Measurements from ENCODE around the gene CHN2.

The CHN2 gene

DNA sequence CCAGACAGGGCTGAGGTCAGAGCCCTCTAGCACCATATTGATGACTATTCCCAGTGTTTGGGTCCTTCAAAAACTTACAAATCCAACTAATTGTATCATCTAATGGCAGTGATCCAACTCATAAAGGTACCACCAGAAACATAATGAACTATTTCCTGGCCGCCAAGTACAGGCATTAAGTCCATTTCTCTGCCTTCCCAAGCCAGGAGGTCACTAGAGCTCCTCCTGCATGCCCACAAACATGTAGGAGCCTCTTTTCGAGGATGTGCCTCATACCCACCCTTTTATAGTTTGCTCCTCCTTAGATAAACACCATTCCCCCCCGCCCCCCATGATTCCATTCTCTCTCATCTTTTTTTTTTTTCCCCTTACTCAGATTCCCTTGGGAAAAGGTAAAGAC is 91.3 kb downstream of the CHN2 start:
- H3K4me3 ChIP-seq (ENCODE audit: low read depth, low read length), result no peak overlapping the region
- no peak for TF ChIP-seq CTCF (IDR thresholded peaks at IDR 0.05; ENCODE audit: low read depth, low read length)
- no peak for TF ChIP-seq POLR2A (IDR thresholded peaks at IDR 0.05; ENCODE audit: extremely low read depth, insufficient read length)
- TF ChIP-seq, protein P1, sequence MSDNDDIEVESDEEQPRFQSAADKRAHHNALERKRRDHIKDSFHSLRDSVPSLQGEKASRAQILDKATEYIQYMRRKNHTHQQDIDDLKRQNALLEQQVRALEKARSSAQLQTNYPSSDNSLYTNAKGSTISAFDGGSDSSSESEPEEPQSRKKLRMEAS (IDR thresholded peaks at IDR 0.05; ENCODE audit: low read depth, low read length), result no peak
- TF ChIP-seq MYC (IDR thresholded peaks at IDR 0.05; ENCODE audit: low read depth, low read length), result no peak
- no peak for DNase-seq (ENCODE audit: low read depth)

DNA sequence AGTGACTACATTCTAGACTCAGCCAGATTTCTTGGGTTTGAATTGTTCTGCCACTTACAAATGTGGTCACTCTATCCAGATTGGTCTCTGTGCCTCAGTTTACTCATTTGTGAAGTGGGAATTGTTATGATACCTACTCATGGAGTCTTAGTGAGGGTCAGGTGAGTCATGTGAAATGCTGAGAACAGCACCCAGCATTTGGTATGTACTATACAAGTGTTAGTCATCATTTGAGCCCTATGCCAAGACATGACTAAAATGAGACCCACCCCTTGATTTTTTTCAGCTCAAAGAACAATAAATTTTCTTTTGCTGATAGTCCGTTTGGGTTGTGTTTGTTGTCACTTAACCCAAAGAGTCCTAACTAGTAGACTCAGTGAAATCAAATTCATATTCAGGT is 92.8 kb downstream of the CHN2 start:
- no peak for DNase-seq (ENCODE audit: low read depth)
- no peak overlapping the region for H3K4me3 ChIP-seq (ENCODE audit: low read depth, low read length)
- TF ChIP-seq, protein P1 (IDR thresholded peaks at IDR 0.05; ENCODE audit: low read depth, low read length), result no peak

DNA sequence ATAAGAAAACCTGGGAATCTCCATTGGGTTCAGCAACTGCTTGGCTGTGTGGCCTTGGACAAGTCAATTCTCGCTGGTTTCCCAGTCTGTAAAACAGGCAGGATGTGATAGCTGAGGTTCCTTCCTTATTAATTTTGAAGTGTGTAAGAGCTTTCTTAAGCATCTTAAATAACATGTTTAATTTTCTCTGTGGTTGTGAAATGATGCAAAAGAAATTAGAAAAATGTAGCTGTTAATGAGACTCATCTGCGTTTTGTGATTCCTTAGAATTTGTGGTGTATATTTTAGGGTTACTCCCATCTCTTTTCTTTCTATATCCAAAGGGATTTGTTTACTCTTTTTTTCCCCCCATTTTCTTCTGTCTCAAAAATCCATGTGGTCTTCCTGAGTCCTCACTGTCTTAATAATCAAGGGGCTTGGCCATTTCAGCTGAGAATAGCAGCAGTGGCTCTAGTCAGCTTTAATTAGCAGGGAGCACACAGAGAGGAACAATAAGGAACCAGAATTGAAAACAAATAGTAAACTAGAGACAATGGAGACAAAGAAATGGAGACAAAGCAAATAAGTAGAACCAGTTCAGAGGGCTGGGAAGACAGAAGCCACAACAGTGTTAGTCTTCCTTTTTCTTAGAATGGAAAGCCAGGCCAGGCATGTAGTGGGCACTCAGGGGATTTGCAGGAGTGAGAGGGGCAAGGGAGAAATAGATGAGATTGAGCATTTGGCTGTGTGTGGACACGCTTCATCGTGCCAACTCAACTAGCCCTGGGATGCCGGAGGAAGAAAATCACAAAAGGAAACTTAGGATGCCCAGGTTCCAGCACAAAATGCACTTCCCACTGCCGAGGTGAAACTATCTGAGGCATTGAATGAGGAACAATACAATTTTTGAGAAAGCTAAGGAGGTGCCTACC is 93.9 kb downstream of the CHN2 start:
- H3K4me3 ChIP-seq (ENCODE audit: low read depth, low read length), result no peak overlapping the region
- TF ChIP-seq, protein P1 (IDR thresholded peaks at IDR 0.05; ENCODE audit: low read depth, low read length), result no peak
- TF ChIP-seq MYC (IDR thresholded peaks at IDR 0.05; ENCODE audit: low read depth, low read length), result no peak
- no peak for DNase-seq (ENCODE audit: low read depth)

DNA sequence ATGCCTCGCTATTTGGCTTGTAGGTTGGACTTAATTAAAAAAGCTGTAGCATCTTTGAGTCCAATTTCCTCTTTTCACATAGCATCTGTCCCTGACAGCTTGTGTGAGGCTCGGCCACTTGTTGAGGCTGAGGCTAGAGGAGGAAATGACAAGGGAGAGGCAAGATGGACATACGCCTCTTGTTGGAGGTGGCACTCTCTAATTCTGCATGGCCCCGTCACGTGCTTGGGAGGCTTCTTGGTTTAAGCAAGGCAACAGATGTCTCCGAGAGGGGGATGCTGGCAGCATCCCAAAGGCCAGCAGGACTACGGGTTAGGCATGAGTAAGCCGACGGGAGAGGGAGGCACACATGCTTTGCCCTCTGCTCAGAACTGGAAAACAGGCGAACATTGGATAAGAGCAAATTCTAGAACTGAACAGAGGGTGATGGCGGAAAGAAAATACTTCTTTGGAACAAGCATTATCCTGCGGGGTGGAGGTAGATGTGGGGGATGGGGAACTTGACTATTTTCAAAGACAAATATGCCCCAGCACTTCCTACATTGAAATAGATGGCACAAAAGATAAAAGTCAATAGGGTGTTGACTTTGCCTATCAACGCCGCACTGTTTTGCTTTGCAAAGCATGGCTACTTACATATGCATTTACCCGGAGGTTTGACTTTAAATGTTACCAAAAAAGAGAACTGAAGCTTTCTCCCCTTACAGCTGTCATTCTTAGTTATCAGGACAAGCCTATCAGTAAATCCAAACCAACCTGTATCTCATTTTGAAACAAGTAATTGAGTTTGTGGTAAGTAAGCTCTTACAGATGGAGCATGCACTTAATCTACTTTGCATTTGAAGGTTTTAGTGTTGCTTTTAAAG is 94.8 kb downstream of the CHN2 start:
- DNase-seq (ENCODE audit: low read depth), result peak; percentile 39
- H3K4me3 ChIP-seq (ENCODE audit: low read depth, low read length), result no peak overlapping the region
- TF ChIP-seq POLR2A (IDR thresholded peaks at IDR 0.05; ENCODE audit: extremely low read depth, insufficient read length), result no peak
- TF ChIP-seq MYC (IDR thresholded peaks at IDR 0.05; ENCODE audit: low read depth, low read length), result no peak
- TF ChIP-seq, protein P1 (IDR thresholded peaks at IDR 0.05; ENCODE audit: low read depth, low read length), result no peak
- TF ChIP-seq CTCF (IDR thresholded peaks at IDR 0.05; ENCODE audit: low read depth, low read length), result no peak

GRCh38 chr7:29290829-29291228 is 96.3 kb downstream of the CHN2 start:
- DNase-seq (ENCODE audit: low read depth), result no peak
- TF ChIP-seq, protein P1 (IDR thresholded peaks at IDR 0.05; ENCODE audit: low read depth, low read length), result no peak
- TF ChIP-seq CTCF (IDR thresholded peaks at IDR 0.05; ENCODE audit: low read depth, low read length) (no peak), POLR2A (IDR thresholded peaks at IDR 0.05; ENCODE audit: extremely low read depth, insufficient read length) (no peak), MYC (IDR thresholded peaks at IDR 0.05; ENCODE audit: low read depth, low read length) (no peak)
- H3K4me3 ChIP-seq (ENCODE audit: low read depth, low read length), result no peak overlapping the region

- DNase-seq (ENCODE audit: low read depth), result no peak
- TF ChIP-seq, protein P1 (IDR thresholded peaks at IDR 0.05; ENCODE audit: low read depth, low read length), result no peak
- no peak for TF ChIP-seq MYC (IDR thresholded peaks at IDR 0.05; ENCODE audit: low read depth, low read length)
- no peak for TF ChIP-seq POLR2A (IDR thresholded peaks at IDR 0.05; ENCODE audit: extremely low read depth, insufficient read length)
- TF ChIP-seq CTCF (IDR thresholded peaks at IDR 0.05; ENCODE audit: low read depth, low read length), result no peak
- no peak overlapping the region for H3K4me3 ChIP-seq (ENCODE audit: low read depth, low read length)
These were observed 97.4 kb downstream of the CHN2 start for GRCh38 chr7:29291723-29292618.
